Neuronal stem cell (in vitro differentiated cells): ENCODE data around the gene ANKS1A.

Experiments used
- DNase-seq: peaks from one replicate; pipeline ENCODE4 v3.0.0-alpha.2; 2013; ENCODE audit warnings: low spot score
- H2AFZ ChIP-seq: one replicate; pipeline ENCODE4 v1.6.1; 2013; ENCODE audit warnings: mild to moderate bottlenecking, low read length, inconsistent platforms
- H2AK5ac ChIP-seq: 2 replicates; pipeline ENCODE4 v1.6.1; 2013; ENCODE audit warnings: low read depth, mild to moderate bottlenecking, inconsistent platforms, low read length, moderate library complexity, mixed read lengths
- H2BK120ac ChIP-seq: 2 replicates; pipeline ENCODE4 v1.6.1; 2013; ENCODE audit warnings: low read depth, mild to moderate bottlenecking, inconsistent platforms, low read length, moderate library complexity, mixed read lengths
- H2BK12ac ChIP-seq: one replicate; pipeline ENCODE4 v1.6.1; 2013; ENCODE audit warnings: low read length, inconsistent platforms
- H2BK15ac ChIP-seq: 2 replicates; pipeline ENCODE4 v1.6.1; 2013; ENCODE audit warnings: mild to moderate bottlenecking, low read length, inconsistent platforms, mixed read lengths
- H2BK5ac ChIP-seq: one replicate; pipeline ENCODE4 v1.6.1; 2013; ENCODE audit warnings: inconsistent platforms, mild to moderate bottlenecking, low read length, moderate library complexity
- H3K14ac ChIP-seq: one replicate; pipeline ENCODE4 v1.6.1; 2013; ENCODE audit warnings: low read length, inconsistent platforms
- H3K18ac ChIP-seq: 2 replicates; pipeline ENCODE4 v1.6.1; 2013; ENCODE audit warnings: low read length, inconsistent platforms
- H3K23ac ChIP-seq: 2 replicates; pipeline ENCODE4 v1.6.1; 2013; ENCODE audit warnings: low read depth, mild to moderate bottlenecking, mixed read lengths, low read length, inconsistent platforms; ENCODE audit not compliant: poor library complexity
- H3K27ac ChIP-seq: replicated peaks from 3 replicates; pipeline ENCODE4 v1.5.1; 2013; ENCODE audit warnings: low read length, inconsistent platforms
- H3K27me3 ChIP-seq, 3 experiments: 2 replicates each; pipeline ENCODE4 v1.6.1; 2013; ENCODE audit warnings: low read length in 3 of 3, mild to moderate bottlenecking in 2 of 3, inconsistent platforms in 1 of 3, low read depth in 1 of 3, mixed read lengths in 1 of 3, moderate library complexity in 1 of 3; ENCODE audit not compliant: control insufficient read depth in 3 of 3, insufficient read depth in 3 of 3
- H3K36me3 ChIP-seq, 2 donors: replicated peaks in 1 of 2; 2 replicates each; pipeline ENCODE4 v1.6.1; 2013; ENCODE audit warnings: low read length in 2 of 2; ENCODE audit not compliant: control insufficient read depth in 2 of 2, insufficient read depth in 2 of 2
- H3K4ac ChIP-seq: 2 replicates; pipeline ENCODE4 v1.6.1; 2013; ENCODE audit warnings: inconsistent platforms, mild to moderate bottlenecking, low read length, moderate library complexity
- H3K4me1 ChIP-seq, 2 donors: 1 replicate in 1 of 2; 2 replicates in 1 of 2; pipeline ENCODE4 v1.6.1; 2013; ENCODE audit warnings: low read length in 2 of 2, low read depth in 1 of 2; ENCODE audit not compliant: control insufficient read depth in 2 of 2, insufficient read depth in 1 of 2
- H3K4me2 ChIP-seq: one replicate; pipeline ENCODE4 v1.6.1; 2013; ENCODE audit warnings: mild to moderate bottlenecking, low read length, inconsistent platforms; ENCODE audit not compliant: insufficient read depth, poor library complexity, severe bottlenecking
- H3K4me3 ChIP-seq, 2 donors: 2 replicates each; pipeline ENCODE4 v1.5.1; 2013; ENCODE audit warnings: low read length in 2 of 2, mild to moderate bottlenecking in 2 of 2, inconsistent platforms in 1 of 2, moderate library complexity in 1 of 2
- H3K79me1 ChIP-seq: one replicate; pipeline ENCODE4 v1.6.1; 2013; ENCODE audit warnings: low read depth, mild to moderate bottlenecking, inconsistent platforms, low read length, moderate library complexity
- H3K9ac ChIP-seq: one replicate; pipeline ENCODE4 v1.6.1; 2013; ENCODE audit warnings: mild to moderate bottlenecking, low read depth, low read length, inconsistent platforms; ENCODE audit not compliant: poor library complexity
- H3K9me3 ChIP-seq, 2 donors: replicated peaks in 1 of 2; 2 replicates each; pipeline versions ENCODE3 to v1.6.1; 2013; ENCODE audit warnings: low read length in 2 of 2, mild to moderate bottlenecking in 2 of 2, inconsistent platforms in 1 of 2, low read depth in 1 of 2, mixed read lengths in 1 of 2, moderate library complexity in 1 of 2; ENCODE audit not compliant: control insufficient read depth in 2 of 2, insufficient read depth in 1 of 2
- H4K8ac ChIP-seq: one replicate; pipeline ENCODE4 v1.6.1; 2013; ENCODE audit warnings: low read depth, mild to moderate bottlenecking, inconsistent platforms, low read length, moderate library complexity
- H4K91ac ChIP-seq: one replicate; pipeline ENCODE4 v1.6.1; 2013; ENCODE audit warnings: low read length, low read depth, mild to moderate bottlenecking, inconsistent platforms; ENCODE audit not compliant: poor library complexity
- WGBS, 2 donors: extraction: QIAGEN DNeasy Blood & Tissue Kit; methylation state at CpG; one replicate each; pipeline ENCODE4 v1.1.7; 2013; ENCODE audit warnings: missing lambda C conversion rate in 2 of 2, mixed read lengths in 1 of 2; ENCODE audit not compliant: insufficient read length in 2 of 2, insufficient replicate concordance in 1 of 2; ENCODE audit errors: extremely low coverage in 2 of 2; 5-methylcytosine and 5-hydroxymethylcytosine counted together

The ANKS1A gene

GRCh38 chr6:34901930-34902329 is 12.9 kb downstream of the ANKS1A start:
- DNase-seq = no peak
- H2AK5ac ChIP-seq = no peak overlapping the region
- no peak overlapping the region for H3K4me3 ChIP-seq
- no peaks in the 10 kb centered on the region for H3K9me3 ChIP-seq
- no peak overlapping the region for H3K9ac ChIP-seq
- no peaks in the 10 kb centered on the region for H3K27me3 ChIP-seq
- no peak overlapping the region for H2BK12ac ChIP-seq
- no peak overlapping the region for H3K27ac ChIP-seq
- no peak overlapping the region for H2AFZ ChIP-seq
- no peak overlapping the region for H3K14ac ChIP-seq
- no peak overlapping the region for H2BK5ac ChIP-seq
- H3K36me3 ChIP-seq = peaks cover 0 to 6% of the 10 kb centered on the region in 2 donors
- H3K4me1 ChIP-seq = peaks cover 0 to 1% of the 10 kb centered on the region in 2 donors
- no peak overlapping the region for H3K23ac ChIP-seq
- no peak overlapping the region for H4K91ac ChIP-seq
- no peak overlapping the region for H2BK15ac ChIP-seq
- no peaks in the 10 kb centered on the region for H3K79me1 ChIP-seq
- no peak overlapping the region for H3K4me2 ChIP-seq
- H2BK120ac ChIP-seq = no peak overlapping the region
- H3K4ac ChIP-seq = no peak overlapping the region
- WGBS, 2 donors = no CpG with 5 or more reads among the region's 5 CpGs
- H3K18ac ChIP-seq = no peak overlapping the region
- no peak overlapping the region for H4K8ac ChIP-seq

DNA sequence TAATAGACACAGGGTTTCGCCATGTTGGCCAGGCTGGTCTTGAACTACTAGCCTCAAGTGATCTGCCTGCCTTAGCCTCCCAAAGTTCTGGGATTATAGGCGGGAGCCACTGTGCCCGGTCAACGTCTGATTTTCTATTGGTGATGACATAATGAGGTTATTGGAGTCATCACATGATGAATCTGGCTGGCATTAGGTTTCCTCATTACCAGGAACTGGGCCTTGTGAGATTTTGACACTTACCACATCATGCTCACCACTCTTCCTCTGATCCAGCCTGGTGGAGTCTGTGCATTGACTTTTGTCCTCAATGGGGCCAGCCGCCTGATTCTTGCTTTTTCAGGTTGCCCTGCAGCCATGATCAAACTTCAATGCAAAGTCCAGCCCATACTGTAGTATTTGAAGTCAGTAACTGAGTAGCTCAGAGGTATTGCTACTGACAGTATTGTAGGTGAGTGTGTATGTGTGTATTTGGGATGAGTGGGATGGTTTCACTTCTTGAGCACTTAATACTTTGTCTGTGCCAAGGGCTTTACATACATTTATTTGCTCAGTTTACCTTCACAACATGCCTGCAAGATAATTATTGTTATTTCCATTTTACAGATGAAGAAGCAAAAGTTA is 16.0 kb downstream of the ANKS1A start:
- H2BK5ac ChIP-seq = no peak overlapping the region
- no peak overlapping the region for H2BK15ac ChIP-seq
- H3K14ac ChIP-seq = no peak overlapping the region
- H3K36me3 ChIP-seq = peaks cover 0 to 6% of the 10 kb centered on the region in 2 donors
- H2BK120ac ChIP-seq = no peak overlapping the region
- H3K9ac ChIP-seq = no peak overlapping the region
- no peak overlapping the region for H4K8ac ChIP-seq
- H3K4ac ChIP-seq = no peak overlapping the region
- no peak overlapping the region for H3K4me2 ChIP-seq
- no peak overlapping the region for H3K23ac ChIP-seq
- no peak overlapping the region for H2BK12ac ChIP-seq
- no peaks in the 10 kb centered on the region for H3K27me3 ChIP-seq
- H3K9me3 ChIP-seq = no peaks in the 10 kb centered on the region
- no peak overlapping the region for H3K18ac ChIP-seq
- peaks cover 0 to 1% of the 10 kb centered on the region in 2 donors for H3K4me1 ChIP-seq
- no peak overlapping the region for H2AK5ac ChIP-seq
- no peak overlapping the region for H3K27ac ChIP-seq
- H3K79me1 ChIP-seq = no peaks in the 10 kb centered on the region
- no peak overlapping the region for H2AFZ ChIP-seq
- H3K4me3 ChIP-seq = no peak overlapping the region
- H4K91ac ChIP-seq = no peak overlapping the region
- no CpG with 5 or more reads among the region's 5 CpGs for WGBS, 2 donors
- DNase-seq = no peak

- Histone ChIP-seq H3K23ac (no peak overlapping the region), H3K79me1 (no peaks in the 10 kb centered on the region), H4K8ac (no peak overlapping the region), H2BK5ac (no peak overlapping the region), H3K4ac (no peak overlapping the region), H2BK15ac (no peak overlapping the region), H3K9me3 (no peaks in the 10 kb centered on the region), H3K4me1 (peaks cover 0 to 5% of the 10 kb centered on the region in 2 donors), H2AK5ac (no peak overlapping the region), H4K91ac (no peak overlapping the region), H3K9ac (no peak overlapping the region), H3K27me3 (no peaks in the 10 kb centered on the region), H3K4me2 (no peak overlapping the region), H3K14ac (no peak overlapping the region), H2BK12ac (no peak overlapping the region), H2BK120ac (no peak overlapping the region), H3K18ac (no peak overlapping the region), H2AFZ (no peak overlapping the region), H3K4me3 (no peak overlapping the region), H3K36me3 (peaks cover 0 to 6% of the 10 kb centered on the region in 2 donors), H3K27ac (no peak overlapping the region)
- no CpG with 5 or more reads among the region's 2 CpGs for WGBS, 2 donors
- no peak for DNase-seq
Observed at GRCh38 chr6:34906826-34907225, 17.8 kb downstream of the ANKS1A start.

GRCh38 chr6:34908194-34908593 is 19.1 kb downstream of the ANKS1A start:
- no peak overlapping the region for H3K9ac ChIP-seq
- H2BK15ac ChIP-seq = no peak overlapping the region
- no peak overlapping the region for H3K4me2 ChIP-seq
- no peak overlapping the region for H3K14ac ChIP-seq
- no peak overlapping the region for H3K4me3 ChIP-seq
- no peak overlapping the region for H2BK5ac ChIP-seq
- H2BK12ac ChIP-seq = no peak overlapping the region
- H3K79me1 ChIP-seq = no peaks in the 10 kb centered on the region
- H2BK120ac ChIP-seq = no peak overlapping the region
- H2AFZ ChIP-seq = no peak overlapping the region
- DNase-seq = no peak
- H3K9me3 ChIP-seq = no peaks in the 10 kb centered on the region
- no peak overlapping the region for H4K91ac ChIP-seq
- H3K36me3 ChIP-seq = peaks cover 0 to 6% of the 10 kb centered on the region in 2 donors
- no peak overlapping the region for H3K23ac ChIP-seq
- H4K8ac ChIP-seq = no peak overlapping the region
- H2AK5ac ChIP-seq = no peak overlapping the region
- H3K4ac ChIP-seq = no peak overlapping the region
- no peaks in the 10 kb centered on the region for H3K27me3 ChIP-seq
- H3K18ac ChIP-seq = no peak overlapping the region
- WGBS, 2 donors = no CpG with 5 or more reads among the region's 3 CpGs
- H3K4me1 ChIP-seq = peaks cover 0 to 5% of the 10 kb centered on the region in 2 donors
- H3K27ac ChIP-seq = no peak overlapping the region
